NCI-H146 (cell line): Measurements from ENCODE around the gene KIF21B.
A peak's percentile ranks its signal among the peaks of the same experiment; 100 is the strongest.

ENCODE experiments used
- DNase-seq: peaks from one replicate; lab custom pipeline; 2025; lab: John Stamatoyannopoulos, UW

KIF21B gene

GRCh38 chr1:201042779-201043461 is 19.4 kb upstream of the KIF21B start:
- DNase-seq: peak; percentile 75

- no peak for DNase-seq
Measured at GRCh38 chr1:201041011-201041410, 17.5 kb upstream of the KIF21B start.

- no peak for DNase-seq
Measured at GRCh38 chr1:201039876-201040275, 16.4 kb upstream of the KIF21B start.

GRCh38 chr1:201039418-201039817 is 15.9 kb upstream of the KIF21B start:
- no peak for DNase-seq

GRCh38 chr1:201038186-201038876 is 14.8 kb upstream of the KIF21B start:
- no peak for DNase-seq

- DNase-seq: peak; percentile 63
Measured at GRCh38 chr1:201036188-201036842, 12.8 kb upstream of the KIF21B start.

- DNase-seq: no peak
Measured at GRCh38 chr1:201034671-201035070, 11.2 kb upstream of the KIF21B start.

- no peak for DNase-seq
Measured at GRCh38 chr1:201032408-201032807, 8.9 kb upstream of the KIF21B start.

GRCh38 chr1:201028461-201028889 is 5.0 kb upstream of the KIF21B start:
- DNase-seq: no peak

- DNase-seq: no peak
Measured at GRCh38 chr1:201026836-201027235, 3.3 kb upstream of the KIF21B start.

GRCh38 chr1:201026234-201026633 is 2.7 kb upstream of the KIF21B start:
- DNase-seq: no peak

GRCh38 chr1:201025571-201026002 is 2.1 kb upstream of the KIF21B start:
- no peak for DNase-seq

GRCh38 chr1:201024625-201024998 is 1.1 kb upstream of the KIF21B start:
- no peak for DNase-seq

- DNase-seq: peak; percentile 14
Measured at GRCh38 chr1:201023920-201024624, 558 bp upstream of the KIF21B start.

- DNase-seq: peak; percentile 51
Measured at GRCh38 chr1:201022820-201023516, 546 bp downstream of the KIF21B start.

- DNase-seq: no peak
Measured at GRCh38 chr1:201022493-201022819, 1.1 kb downstream of the KIF21B start.

- peak; percentile 14 for DNase-seq
Measured at GRCh38 chr1:201021630-201022492, 1.7 kb downstream of the KIF21B start.

GRCh38 chr1:201020721-201021629 is 2.5 kb downstream of the KIF21B start:
- peak; percentile 11 for DNase-seq

GRCh38 chr1:201020040-201020591 is 3.4 kb downstream of the KIF21B start:
- DNase-seq: no peak
